ENCODE data around the gene CNTNAP2. TPM values are rescaled to one million over a fixed set of nuclear protein-coding genes. Genes with fewer than 3 reads are reported as not detected.

Gene CNTNAP2
- total RNA-seq, 1 donor from 2014 or later, result 4.2 TPM

DNA sequence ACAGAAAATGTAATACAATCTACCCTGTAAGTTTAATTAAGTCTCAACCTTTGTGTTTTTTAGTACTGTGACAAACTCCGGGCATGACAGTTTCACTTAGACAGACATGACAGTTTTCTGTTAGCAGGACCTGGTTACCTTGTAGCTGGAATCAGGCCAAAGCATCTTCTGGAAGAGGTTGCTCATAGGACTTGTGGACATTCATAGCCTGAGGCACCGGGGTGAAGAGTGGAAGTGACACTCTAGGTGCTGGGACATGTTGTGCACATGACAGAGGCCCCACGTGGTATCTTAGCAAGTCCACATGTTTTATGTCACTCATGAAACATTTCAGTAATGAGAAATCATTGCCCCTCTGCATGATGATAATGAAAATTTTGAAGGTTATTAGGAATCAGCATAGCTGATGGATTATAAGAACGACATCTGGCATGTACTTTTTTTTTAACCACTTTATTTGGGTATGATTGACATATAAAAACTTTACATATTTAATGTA is 441.4 kb downstream of the CNTNAP2 start:
- Mint-ChIP-seq H3K9me3 (no peaks in the 10 kb centered on the region), H3K27me3 (ENCODE audit: low read depth) (peaks cover 3% of the 10 kb centered on the region), H3K27ac (no peak overlapping the region), H3K4me1 (no peaks in the 10 kb centered on the region), H3K4me3 (no peak overlapping the region), H3K36me3 (no peaks in the 10 kb centered on the region)
- no peak for DNase-seq (ENCODE audit: low spot score in 2 of 2, unreplicated experiment in 2 of 2)
- TF ChIP-seq, protein P1, sequence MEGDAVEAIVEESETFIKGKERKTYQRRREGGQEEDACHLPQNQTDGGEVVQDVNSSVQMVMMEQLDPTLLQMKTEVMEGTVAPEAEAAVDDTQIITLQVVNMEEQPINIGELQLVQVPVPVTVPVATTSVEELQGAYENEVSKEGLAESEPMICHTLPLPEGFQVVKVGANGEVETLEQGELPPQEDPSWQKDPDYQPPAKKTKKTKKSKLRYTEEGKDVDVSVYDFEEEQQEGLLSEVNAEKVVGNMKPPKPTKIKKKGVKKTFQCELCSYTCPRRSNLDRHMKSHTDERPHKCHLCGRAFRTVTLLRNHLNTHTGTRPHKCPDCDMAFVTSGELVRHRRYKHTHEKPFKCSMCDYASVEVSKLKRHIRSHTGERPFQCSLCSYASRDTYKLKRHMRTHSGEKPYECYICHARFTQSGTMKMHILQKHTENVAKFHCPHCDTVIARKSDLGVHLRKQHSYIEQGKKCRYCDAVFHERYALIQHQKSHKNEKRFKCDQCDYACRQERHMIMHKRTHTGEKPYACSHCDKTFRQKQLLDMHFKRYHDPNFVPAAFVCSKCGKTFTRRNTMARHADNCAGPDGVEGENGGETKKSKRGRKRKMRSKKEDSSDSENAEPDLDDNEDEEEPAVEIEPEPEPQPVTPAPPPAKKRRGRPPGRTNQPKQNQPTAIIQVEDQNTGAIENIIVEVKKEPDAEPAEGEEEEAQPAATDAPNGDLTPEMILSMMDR (IDR thresholded peaks at IDR 0.05; ENCODE audit: unreplicated experiment), result no peak

DNA sequence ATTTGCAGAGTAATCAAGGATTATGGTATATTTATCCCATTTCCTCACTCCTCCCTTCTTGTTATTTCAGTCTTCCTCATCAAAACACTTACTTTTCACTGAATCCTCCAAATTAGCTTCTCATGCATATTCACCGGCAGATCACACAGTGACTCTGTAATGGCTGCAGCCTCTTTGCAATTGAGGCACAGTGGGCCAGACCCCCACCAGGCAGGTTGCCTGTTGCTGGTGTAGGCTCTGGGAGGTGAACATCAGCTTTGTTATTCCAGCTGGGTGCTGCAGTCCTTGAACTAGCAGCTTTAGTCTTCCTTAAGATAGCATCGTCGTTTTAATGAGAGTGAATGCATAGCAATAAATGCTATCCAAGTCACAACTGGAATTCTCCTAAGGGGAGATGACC is 449.3 kb downstream of the CNTNAP2 start:
- Mint-ChIP-seq H3K36me3 (no peaks in the 10 kb centered on the region), H3K4me3 (no peak overlapping the region), H3K9me3 (no peaks in the 10 kb centered on the region), H3K27me3 (ENCODE audit: low read depth) (peaks cover 3% of the 10 kb centered on the region), H3K4me1 (no peaks in the 10 kb centered on the region), H3K27ac (no peak overlapping the region)
- TF ChIP-seq, protein P1 (IDR thresholded peaks at IDR 0.05; ENCODE audit: unreplicated experiment), result no peak
- no peak for DNase-seq (ENCODE audit: low spot score in 2 of 2, unreplicated experiment in 2 of 2)

DNA sequence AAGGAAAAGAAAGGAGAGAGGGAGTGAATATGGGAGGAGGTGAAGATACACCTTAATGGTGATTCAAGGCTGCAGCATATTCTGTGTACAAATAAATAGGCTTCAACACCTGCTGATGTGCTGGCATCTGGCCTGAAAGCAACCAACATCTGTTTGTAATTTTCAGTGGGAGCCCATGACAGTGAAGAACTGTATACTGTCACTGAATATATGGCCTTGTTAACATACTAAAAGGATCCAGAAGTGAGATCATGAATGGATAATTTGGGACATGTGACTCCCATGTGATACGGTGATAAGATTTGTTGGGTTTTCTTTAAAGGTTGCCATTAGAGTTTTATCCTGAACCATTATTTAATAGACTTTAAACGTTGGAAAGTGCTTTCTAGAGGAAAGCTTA is 459.3 kb downstream of the CNTNAP2 start:
- Mint-ChIP-seq H3K36me3 (no peaks in the 10 kb centered on the region), H3K4me1 (no peaks in the 10 kb centered on the region), H3K27me3 (ENCODE audit: low read depth) (peaks cover 6% of the 10 kb centered on the region), H3K4me3 (no peak overlapping the region), H3K9me3 (no peaks in the 10 kb centered on the region), H3K27ac (no peak overlapping the region)
- TF ChIP-seq, protein P1 (IDR thresholded peaks at IDR 0.05; ENCODE audit: unreplicated experiment), result no peak
- DNase-seq (ENCODE audit: low spot score in 2 of 2, unreplicated experiment in 2 of 2), result no peak

DNA sequence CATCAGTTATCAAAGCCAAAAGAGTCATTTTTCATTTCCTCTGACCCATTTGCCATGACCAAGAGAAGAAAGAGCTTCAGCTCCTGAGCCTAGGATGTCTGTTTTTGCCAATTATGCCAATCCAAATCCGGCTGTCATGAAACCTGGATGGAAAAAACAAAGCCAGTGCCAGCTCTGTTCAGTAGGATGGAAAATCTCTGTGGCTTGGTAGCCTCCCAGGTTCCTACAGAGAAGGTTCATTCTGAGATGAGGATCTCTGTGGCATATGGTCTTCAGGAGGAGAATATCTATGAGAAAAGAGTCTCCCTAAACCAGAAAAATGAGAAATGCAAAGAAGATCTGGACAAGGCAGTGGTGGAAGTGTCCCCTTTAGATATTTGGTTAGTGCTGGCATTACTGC is 475.4 kb downstream of the CNTNAP2 start:
- H3K9me3 Mint-ChIP-seq, result no peaks in the 10 kb centered on the region
- H3K27me3 Mint-ChIP-seq (ENCODE audit: low read depth), result peaks cover 1% of the 10 kb centered on the region
- no peak for DNase-seq (ENCODE audit: low spot score in 2 of 2, unreplicated experiment in 2 of 2)
- H3K36me3 Mint-ChIP-seq, result no peaks in the 10 kb centered on the region
- H3K4me1 Mint-ChIP-seq, result no peaks in the 10 kb centered on the region
- H3K27ac Mint-ChIP-seq, result no peak overlapping the region
- H3K4me3 Mint-ChIP-seq, result no peak overlapping the region
- TF ChIP-seq, protein P1 (IDR thresholded peaks at IDR 0.05; ENCODE audit: unreplicated experiment), result no peak

DNA sequence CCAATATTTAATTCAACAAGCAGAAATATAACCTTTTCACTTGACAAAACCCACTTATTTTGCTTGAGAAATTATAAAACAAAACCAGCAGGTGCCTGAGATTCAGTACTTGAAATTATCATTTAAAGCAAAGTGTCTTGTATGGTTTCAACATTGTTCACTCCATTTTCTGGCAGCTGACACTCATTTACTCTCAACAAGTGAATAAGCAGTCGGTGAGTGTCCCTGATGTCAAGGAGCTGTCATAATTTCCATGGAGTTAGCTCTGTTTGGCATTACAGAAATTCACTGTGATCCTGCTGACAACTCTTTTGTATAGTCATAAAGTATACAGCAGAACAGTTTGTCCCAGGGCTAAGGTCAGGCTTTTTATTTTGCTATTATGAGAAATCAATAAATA is 490.0 kb downstream of the CNTNAP2 start:
- TF ChIP-seq, protein P1 (IDR thresholded peaks at IDR 0.05; ENCODE audit: unreplicated experiment), result no peak
- Mint-ChIP-seq H3K36me3 (no peaks in the 10 kb centered on the region), H3K4me3 (no peak overlapping the region), H3K9me3 (no peaks in the 10 kb centered on the region), H3K27ac (no peak overlapping the region), H3K27me3 (ENCODE audit: low read depth) (peaks cover 2% of the 10 kb centered on the region), H3K4me1 (no peaks in the 10 kb centered on the region)
- no peak for DNase-seq (ENCODE audit: low spot score in 2 of 2, unreplicated experiment in 2 of 2)

DNA sequence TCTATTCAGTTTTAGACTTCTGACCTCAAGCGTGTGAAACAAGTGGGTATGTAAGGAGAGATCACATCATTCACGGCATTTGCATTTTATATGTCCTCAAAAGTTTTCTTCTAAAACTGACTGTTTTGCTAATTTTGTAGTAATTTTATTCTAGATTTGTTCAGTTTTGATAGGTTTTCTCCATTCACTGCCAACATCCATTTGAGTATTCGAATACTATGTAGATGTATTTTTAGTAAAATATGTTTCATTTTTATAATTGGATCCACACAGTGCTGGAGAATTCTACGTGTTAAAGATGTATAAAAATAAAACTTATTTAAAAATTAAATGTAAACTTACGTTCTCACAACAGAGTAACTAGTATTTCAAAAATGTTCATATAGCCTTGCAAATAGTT is 503.0 kb downstream of the CNTNAP2 start:
- H3K27ac Mint-ChIP-seq, result no peak overlapping the region
- no peaks in the 10 kb centered on the region for H3K36me3 Mint-ChIP-seq
- H3K9me3 Mint-ChIP-seq, result no peaks in the 10 kb centered on the region
- H3K4me3 Mint-ChIP-seq, result no peak overlapping the region
- TF ChIP-seq, protein P1 (IDR thresholded peaks at IDR 0.05; ENCODE audit: unreplicated experiment), result no peak
- DNase-seq (ENCODE audit: low spot score in 2 of 2, unreplicated experiment in 2 of 2), result no peak
- no peaks in the 10 kb centered on the region for H3K4me1 Mint-ChIP-seq
- H3K27me3 Mint-ChIP-seq (ENCODE audit: low read depth), result peaks cover 2% of the 10 kb centered on the region
